Stimulated activated CD4-positive, alpha-beta T cell treated with anti-CD3 and anti-CD28 coated beads, TNF-alpha, amount 100 ng/mL, for 1 hour (primary cell): ENCODE measurements around the gene TRAPPC2.

Source experiments
- DNase-seq, 3 donors: peaks; one replicate each; pipeline ENCODE4 v3.0.0-alpha.2; 2020; ENCODE audit warnings: low read depth in 3 of 3, low spot score in 1 of 3

TRAPPC2 gene

DNA sequence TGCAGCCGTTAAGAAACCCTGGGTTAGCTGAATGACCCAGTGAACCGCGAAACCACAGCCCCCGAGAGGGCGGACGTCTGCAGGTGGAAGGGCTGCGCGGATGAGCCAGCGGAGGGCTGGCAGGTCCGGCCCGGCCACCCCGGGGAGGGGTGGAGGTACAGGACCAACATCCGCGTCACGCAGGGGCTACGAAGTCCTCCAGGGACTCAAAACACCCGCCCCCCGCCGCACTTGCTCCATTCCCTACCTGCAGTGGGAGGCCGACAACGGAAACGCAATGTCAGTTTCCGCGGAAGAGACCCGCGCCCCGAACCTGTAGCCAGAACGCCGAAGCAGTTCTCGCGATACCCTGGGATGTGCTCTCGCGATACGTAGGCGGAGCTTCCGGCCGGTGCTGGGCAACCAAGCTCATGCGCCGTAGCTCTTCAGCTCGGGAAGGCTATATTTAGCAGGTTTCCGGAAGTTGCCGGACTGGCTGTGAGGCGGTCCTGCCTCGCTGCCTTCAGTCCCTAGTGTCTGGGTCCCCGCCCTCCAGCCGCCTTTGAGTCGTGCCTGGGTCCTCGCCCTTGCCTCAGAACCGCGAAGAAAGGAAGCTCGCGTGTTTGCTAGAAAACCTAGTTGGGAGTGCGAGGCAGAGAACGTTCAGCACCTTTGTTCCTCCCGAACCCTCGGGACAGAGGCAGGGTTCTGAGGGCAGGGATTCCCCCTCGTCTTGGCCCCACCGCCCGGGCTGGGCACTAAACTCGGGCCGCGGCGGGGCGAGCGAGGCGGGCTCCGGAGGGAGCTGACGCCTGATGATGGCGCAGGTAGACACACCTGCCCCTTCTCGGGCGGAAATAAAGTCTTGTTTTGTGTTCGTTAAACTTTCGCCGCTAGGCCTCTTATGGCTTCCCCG is at the start of gene TRAPPC2, which contains the start of gene OFD1:
TSS of gene TRAPPC2 (minus strand) at position 343 of the 895 bp plus-strand sequence. CDS start 14,657 bp downstream, outside the sequence.
TSS of gene OFD1 (plus strand) at position 471 of the 895 bp plus-strand sequence. CDS start at position 795, 324 bp downstream.
- DNase-seq, result peak; percentile 70 to 80 (median 70)

DNA sequence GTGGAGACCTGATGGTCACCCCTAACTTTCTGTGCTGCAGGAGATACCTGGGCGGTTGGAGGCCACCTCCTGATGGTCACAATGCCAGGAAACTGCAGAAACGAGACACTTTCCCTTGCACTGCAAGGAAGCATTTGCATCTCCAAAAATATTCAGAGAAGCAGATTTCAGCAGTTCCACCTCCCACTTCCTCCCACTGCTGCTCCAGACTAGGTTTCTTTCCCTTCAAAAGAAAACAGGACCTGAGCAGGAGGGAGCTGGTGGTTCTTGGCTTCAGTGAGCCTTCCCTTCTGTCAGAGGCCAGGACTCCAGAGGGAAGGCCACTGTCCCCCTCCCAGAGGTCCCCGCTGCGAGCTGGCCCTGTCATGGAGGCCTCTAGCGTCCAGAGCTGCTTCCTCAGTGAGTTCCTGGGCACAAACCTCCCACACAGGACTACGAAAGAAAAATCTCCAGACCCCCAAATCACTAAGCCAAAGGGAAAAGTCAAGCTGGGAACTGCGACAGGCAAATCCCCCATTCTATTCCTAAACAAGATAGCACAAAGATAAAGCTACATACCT is 46.5 kb upstream of the TRAPPC2 start:
- DNase-seq, result no peak

GRCh38 chrX:13778916-13779315 is 44.5 kb upstream of the TRAPPC2 start:
- no peak for DNase-seq

- no peak for DNase-seq
These were observed 42.0 kb upstream of the TRAPPC2 start for GRCh38 chrX:13776387-13776786.

DNA sequence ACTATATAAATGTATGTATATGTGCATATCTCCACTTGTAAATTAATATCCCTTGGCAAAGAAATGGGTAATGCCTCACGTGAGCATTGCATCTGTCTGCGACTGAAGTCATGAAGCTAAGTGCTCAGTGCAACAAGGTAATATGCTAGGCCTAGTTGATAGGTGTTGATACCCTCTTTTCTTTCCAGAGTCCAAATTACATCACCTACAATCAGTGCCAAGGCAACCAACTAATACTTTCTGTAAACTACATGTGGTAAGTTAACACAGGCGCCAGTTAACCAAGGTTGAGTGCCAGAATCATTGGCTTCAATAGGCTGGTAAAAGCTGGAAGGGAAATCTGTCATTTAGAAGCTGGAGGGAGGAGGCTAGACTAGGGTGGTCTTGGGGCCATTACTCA is 41.4 kb upstream of the TRAPPC2 start:
- no peak for DNase-seq

DNA sequence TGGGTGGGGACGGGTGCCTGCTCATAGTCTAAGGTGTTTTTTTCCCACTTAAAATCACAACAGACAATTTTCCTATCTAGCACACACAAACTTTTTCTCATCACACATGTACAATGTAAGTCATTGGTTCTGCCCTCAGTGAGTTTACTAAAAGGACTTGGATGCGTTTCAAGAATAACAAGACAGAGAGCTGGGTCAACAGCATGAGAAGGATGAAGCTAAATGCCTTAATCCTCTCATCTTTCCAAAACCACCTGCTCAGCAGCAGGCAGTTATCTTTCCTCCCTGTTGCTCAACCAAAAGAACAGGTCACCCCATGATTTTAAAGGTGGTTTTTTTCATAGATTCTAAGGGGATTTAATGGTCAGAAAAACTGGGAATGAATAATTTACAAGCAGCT is 40.3 kb upstream of the TRAPPC2 start:
- no peak for DNase-seq

GRCh38 chrX:13770013-13770535 is 35.7 kb upstream of the TRAPPC2 start:
- DNase-seq, result no peak

DNA sequence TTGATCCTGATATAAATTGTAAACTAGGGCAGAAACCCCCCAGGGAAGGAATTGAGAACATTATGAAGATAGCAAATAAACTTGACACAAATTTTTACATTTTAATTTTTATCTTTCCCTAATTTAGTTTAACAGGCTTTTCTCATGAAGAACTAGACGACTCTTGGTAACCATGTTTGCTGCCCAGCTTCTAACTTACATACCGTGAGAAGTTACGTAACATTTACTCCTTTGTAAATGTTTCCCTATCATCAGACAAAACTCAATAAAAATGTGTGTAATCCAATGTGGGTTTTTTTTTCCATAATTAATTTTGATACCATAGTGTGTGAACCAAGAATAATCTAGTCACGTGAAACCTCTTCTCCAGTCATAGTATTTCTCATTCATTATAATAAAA is 34.5 kb upstream of the TRAPPC2 start:
- DNase-seq, result no peak

DNA sequence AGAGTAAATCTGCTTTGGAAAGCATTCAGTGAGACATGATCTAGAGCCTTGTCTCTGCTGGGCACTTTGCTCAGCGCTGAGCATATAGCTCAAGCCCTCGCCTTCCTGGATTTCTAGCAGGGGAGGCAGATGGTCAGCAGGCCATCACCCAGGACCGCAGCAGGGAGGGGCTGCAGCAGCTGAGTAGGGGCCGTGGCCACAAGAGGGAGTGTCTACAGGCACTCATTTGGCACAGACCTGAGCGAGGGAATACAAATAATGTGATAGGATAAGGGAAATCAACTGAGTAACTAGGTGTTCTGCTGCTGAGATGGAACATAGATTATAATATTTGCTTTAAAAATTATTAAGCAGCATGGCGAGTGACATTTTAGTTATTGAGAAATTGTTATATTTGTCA is 30.3 kb upstream of the TRAPPC2 start:
- no peak for DNase-seq

DNA sequence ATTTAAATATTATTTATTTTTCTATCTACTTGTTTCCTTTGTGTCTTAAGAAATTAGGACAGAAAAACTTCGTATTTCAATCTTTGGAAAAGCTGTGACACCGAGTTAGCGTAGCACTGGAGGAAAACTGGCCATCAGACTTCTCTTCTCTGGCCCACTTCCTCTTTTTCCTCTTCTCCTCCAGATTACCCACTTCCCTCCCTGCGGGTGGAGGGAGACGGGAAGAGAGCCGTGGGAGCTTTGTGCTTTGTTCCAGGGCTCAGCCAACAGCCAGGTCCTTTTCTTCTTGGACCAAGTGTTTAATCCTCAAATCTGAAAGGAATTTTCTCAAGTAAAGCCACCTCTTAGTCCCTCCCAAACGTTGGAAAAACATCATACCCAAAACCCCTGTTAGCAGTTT is 29.9 kb upstream of the TRAPPC2 start:
- no peak for DNase-seq

DNA sequence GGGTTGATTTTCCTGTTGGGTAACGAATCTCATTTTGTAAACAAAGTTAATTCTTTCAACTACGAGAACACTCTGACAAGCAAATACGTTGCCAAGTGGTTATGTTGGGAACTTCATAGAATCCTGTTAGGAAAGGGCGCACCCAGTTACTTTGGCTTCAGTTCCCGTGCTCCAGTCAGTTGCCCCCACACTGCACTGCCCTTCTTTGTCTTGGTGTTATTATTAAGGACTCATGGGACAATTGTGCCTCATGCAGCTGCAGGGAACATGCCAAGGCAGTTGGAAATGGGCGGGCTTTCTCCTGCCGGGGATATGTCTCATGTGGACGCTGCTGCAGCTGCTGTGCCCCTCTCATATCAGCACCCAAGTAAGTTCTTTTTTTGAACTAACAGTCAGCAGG is 29.1 kb upstream of the TRAPPC2 start:
- DNase-seq, result no peak

DNA sequence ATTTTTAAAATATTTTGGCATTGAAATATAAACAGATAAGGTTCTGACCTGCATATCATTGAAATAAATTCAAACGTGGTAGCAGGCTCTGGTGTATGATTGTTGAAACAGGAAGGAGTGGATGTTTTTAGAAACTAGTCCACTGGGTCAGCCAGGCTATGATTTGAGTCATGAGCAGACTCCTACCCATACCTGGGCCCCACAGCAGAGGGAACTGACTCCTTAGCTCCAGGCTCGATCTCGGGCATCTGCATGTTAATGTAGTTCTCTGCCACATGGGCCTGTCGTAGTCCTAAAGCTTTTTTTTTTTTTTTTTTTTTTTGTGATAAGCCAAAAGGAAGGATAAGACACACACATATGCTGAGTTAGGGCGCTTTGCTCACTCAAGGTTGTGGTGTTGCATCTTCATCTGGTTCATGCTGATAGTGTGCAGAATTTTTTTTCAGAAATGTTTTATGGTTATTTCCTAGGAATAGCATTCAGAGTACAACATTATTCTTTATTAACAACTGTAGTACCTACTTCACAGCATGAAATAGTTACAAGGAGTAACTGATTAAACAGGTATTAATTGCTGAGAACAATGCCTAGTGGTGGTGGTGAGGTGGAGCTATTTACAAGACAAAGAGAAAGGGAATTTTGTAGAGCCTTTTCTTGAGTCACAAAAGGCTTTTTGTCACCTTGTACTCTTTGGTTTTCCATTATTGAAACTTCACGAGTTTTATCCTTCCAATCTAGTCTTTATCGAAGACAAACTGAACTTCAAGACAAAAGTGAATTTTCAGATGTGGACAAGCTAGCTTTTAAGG is 27.4 kb upstream of the TRAPPC2 start:
- DNase-seq, result no peak

- DNase-seq, result no peak
These were observed 26.0 kb upstream of the TRAPPC2 start for GRCh38 chrX:13760426-13760825.

- DNase-seq, result no peak
These were observed 24.8 kb upstream of the TRAPPC2 start for GRCh38 chrX:13759152-13759718.

DNA sequence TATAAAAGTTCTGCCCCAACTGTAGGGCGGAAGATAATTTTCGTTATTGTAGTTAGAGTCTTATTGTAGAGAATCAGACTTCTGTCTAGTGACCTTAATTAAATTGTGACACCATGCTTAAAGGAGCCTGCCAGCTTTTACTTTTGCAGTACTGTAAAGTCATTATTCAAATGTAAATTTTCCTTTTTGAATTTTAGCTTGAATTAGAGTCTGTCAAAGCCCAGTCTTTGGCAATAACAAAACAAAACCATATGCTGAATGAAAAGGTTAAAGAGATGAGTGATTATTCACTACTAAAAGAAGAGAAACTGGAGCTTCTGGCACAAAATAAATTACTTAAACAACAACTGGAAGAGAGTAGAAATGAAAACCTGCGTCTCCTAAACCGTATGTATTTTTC is 22.0 kb upstream of the TRAPPC2 start:
- DNase-seq, result no peak

DNA sequence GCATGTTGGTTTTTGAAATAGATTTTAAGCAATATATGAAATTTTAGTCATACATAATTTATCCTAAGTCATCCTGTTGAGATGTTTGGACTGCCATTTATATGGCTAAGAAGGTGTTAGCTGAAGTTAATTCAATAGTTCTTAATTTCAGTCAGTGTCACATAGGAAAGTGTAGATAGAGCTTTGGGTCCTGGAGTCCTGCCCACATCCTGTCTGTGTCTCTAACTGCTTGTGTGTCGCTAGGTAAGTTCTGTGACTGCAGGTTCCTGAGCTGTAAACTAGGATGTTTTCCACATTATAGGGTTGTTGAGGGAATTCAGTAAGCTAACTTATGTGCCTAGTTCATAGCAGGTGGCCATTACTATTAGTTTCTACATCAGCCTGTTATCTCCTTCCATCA is 20.8 kb upstream of the TRAPPC2 start:
- DNase-seq, result no peak

DNA sequence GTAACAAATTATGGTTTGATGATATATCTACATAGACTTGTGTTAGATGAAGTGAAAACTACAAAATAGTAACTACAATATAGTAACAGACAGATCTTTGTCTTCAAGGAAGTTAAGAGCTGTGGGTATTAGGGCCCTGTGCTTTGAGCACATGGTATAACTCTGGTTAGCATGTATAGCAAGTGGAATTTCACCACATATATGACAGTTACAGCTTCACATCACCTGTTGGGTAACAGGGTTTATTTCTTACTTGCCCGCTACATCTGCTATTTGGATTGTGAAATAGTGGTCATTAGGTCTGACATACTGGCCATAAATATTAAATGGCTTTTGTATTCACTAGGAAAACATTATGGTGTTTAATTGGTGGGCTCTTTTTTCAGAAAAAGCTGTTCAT is 20.3 kb upstream of the TRAPPC2 start:
- no peak for DNase-seq

DNA sequence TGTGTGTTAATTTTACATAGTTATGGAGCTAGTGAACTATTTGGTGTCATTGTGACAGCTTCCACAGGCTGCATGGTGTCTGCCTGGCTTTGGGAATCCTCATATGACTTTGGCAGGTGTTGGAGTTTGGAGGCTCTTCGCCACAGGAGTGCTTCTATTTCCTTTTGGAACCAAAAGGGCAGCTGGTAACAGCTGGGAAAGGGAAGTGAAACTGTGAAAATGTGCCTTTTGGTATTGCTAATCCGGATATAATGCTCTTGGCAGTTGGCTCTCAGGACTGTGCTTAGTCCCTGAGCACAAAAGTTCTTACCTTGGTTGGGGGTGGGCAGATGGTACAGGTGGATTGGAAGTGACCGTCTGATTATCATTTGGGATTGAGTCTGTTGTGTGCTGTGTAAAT is 18.2 kb upstream of the TRAPPC2 start:
- no peak for DNase-seq

DNA sequence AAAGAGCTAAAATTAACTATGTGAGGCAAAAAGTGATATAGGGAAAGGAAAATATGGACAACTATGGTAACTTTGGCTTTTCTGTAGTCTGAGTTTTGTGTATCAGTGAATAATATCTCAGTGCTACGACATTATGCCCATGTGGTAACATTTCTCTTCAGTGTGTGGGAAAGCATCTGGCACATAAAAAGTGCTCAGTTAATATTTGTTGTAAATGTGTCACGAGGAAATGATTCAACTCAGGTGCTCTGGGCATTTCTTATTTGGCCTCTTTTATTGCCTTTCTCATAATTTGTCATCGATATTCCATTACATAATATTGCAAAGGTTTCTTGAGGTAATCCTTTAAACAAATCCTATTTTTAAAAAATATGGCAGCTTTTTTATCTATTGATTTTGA is 17.7 kb upstream of the TRAPPC2 start:
- DNase-seq, result no peak

DNA sequence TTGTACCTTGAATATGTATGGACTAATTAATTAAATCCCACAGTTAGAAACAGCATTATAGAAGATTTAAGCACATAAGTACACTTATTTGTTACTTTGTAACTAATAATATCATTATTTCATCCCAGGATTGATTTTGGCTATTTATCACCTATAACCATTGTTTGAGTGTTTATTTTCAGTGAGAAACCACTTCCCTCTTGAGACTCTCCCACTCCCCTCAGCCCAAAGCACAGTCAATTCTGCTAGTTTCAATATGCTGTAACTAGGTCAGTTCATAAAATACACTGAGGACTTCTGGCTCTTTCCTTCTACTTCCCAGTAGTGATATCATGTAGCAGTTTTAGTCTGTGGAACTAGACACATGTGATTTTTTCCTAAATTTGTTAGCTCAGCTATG is 16.4 kb upstream of the TRAPPC2 start:
- DNase-seq, result no peak

DNA sequence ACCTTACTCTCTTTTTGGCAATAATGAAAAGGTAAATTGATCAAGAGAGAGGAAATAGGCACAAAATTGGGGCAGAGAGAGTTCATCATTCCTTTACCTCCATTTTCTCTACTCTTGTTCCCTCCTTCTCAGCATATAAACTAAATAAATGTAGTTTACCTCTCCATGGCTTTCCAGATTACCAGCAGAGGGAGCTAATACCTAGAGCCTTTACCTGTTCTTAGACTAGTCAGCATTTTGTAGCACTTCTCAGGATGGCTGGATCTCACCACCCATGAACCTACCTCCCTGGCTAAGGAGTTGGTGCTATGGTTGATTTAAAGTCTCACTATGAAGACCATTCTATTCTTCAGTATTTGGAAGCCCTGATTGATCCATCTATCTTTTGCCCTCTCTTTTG is 15.8 kb upstream of the TRAPPC2 start:
- no peak for DNase-seq
